Natural killer cell (primary cell): ENCODE measurements around the gene GRM8. TPM values are rescaled to one million over a fixed set of nuclear protein-coding genes. Genes with fewer than 3 reads are reported as not detected.
A peak's percentile ranks its signal among the peaks of the same experiment; 100 is the strongest.

Experiments
- ATAC-seq, 3 donors: fragments of 150-1000 bp in 2 of 3; fragments of 200-7000 bp in 1 of 3; cut with Tn5 transposase; 1 replicate in 1 of 3; 2 replicates in 2 of 3; pipeline ENCODE4 v1.10.0; 2021; ENCODE audit warnings: mild to moderate bottlenecking in 2 of 3, moderate library complexity in 2 of 3
- DNase-seq, 2 donors: peaks; one replicate each; pipeline versions ENCODE4 v3.0.0 to v3.0.0-alpha.2; 2013 to 2021; ENCODE audit warnings: mixed read lengths in 1 of 2
- H3K27ac ChIP-seq: one replicate; pipeline ENCODE4 v1.5.1; 2013; ENCODE audit warnings: mild to moderate bottlenecking, low read length
- H3K27me3 ChIP-seq: one replicate; pipeline ENCODE4 v1.6.1; 2013; ENCODE audit warnings: low read length; ENCODE audit not compliant: control insufficient read depth, insufficient read depth
- H3K36me3 ChIP-seq: one replicate; pipeline ENCODE4 v1.6.1; 2013; ENCODE audit warnings: low read length; ENCODE audit not compliant: control insufficient read depth, insufficient read depth
- H3K4me1 ChIP-seq: one replicate; pipeline ENCODE4 v1.6.1; 2013; ENCODE audit warnings: low read length; ENCODE audit not compliant: control insufficient read depth, insufficient read depth
- H3K4me3 ChIP-seq: one replicate; pipeline ENCODE4 v1.5.1; 2013; ENCODE audit warnings: low read length
- H3K9me3 ChIP-seq: one replicate; pipeline ENCODE4 v1.6.1; 2013; ENCODE audit warnings: low read length; ENCODE audit not compliant: control insufficient read depth, insufficient read depth
- H3K27ac Mint-ChIP-seq, 2 donors: one replicate each; pipeline ENCODE4 v1.8.0; 2022; ENCODE audit warnings: mild to moderate bottlenecking in 2 of 2, mixed read lengths in 2 of 2, moderate library complexity in 1 of 2
- H3K27me3 Mint-ChIP-seq, 2 donors: one replicate each; pipeline ENCODE4 v1.8.0; 2022; ENCODE audit warnings: low read depth in 2 of 2, mixed read lengths in 2 of 2
- H3K36me3 Mint-ChIP-seq: one replicate; pipeline ENCODE4 v1.8.0; 2022; ENCODE audit warnings: mixed read lengths
- H3K4me1 Mint-ChIP-seq, 2 donors: one replicate each; pipeline ENCODE4 v1.8.0; 2022; ENCODE audit warnings: mixed read lengths in 2 of 2
- H3K4me3 Mint-ChIP-seq: one replicate; pipeline ENCODE4 v1.8.0; 2022; ENCODE audit warnings: mild to moderate bottlenecking, moderate library complexity, mixed read lengths
- H3K9me3 Mint-ChIP-seq, 2 donors: one replicate each; pipeline ENCODE4 v1.8.0; 2022; ENCODE audit warnings: mixed read lengths in 2 of 2
- CTCF ChIP-seq: fragments of 200-600 bp; IDR thresholded peaks from one replicate; pipeline ENCODE4 v1.8.0; 2022; ENCODE audit warnings: antibody characterized with exemption
- WGBS: methylation state at CpG from one replicate; pipeline ENCODE4 v1.1.7; 2013; ENCODE audit warnings: missing lambda C conversion rate; ENCODE audit not compliant: insufficient coverage; 5-methylcytosine and 5-hydroxymethylcytosine counted together
- intact Hi-C: fragments of 100-400 bp; cut with micrococcal nuclease; formaldehyde crosslinking; loops from one replicate; pipeline ENCODE4 v1.14.2; 2022
- total RNA-seq, 4 donors: library from RNA; stranded (reverse); fragments of 120-200 nt in 1 of 4; gene quantifications; one replicate each; pipeline versions ENCODE4 v1.2.3 to v1.2.4, GENCODE V29; 2013 to 2022

GRM8 gene
- total RNA-seq, 3 donors from 2014 or later (not counting 1 experiment from before 2014, with no cell fraction given), result not detected

- Mint-ChIP-seq H3K4me1 (no peaks in the 10 kb centered on the region), H3K27ac (no peak overlapping the region), H3K9me3 (no peaks in the 10 kb centered on the region), H3K27me3 (peaks cover 8 to 23% of the 10 kb centered on the region in 2 donors), H3K4me3 (no peak overlapping the region), H3K36me3 (no peaks in the 10 kb centered on the region)
- H3K27ac ChIP-seq, result no peak overlapping the region
- H3K4me1 ChIP-seq, result no peaks in the 10 kb centered on the region
- intact Hi-C loops, result no loop called here
- no peaks in the 10 kb centered on the region for H3K27me3 ChIP-seq
- ATAC-seq (no peak), DNase-seq (no peak)
- WGBS, result no CpG with 5 or more reads among the region's 2 CpGs
- no peaks in the 10 kb centered on the region for H3K9me3 ChIP-seq
- H3K4me3 ChIP-seq, result no peak overlapping the region
- TF ChIP-seq CTCF, result no peak
- H3K36me3 ChIP-seq, result no peaks in the 10 kb centered on the region
These were observed 58.2 kb downstream of the GRM8 start for GRCh38 chr7:127194571-127194970.

DNA sequence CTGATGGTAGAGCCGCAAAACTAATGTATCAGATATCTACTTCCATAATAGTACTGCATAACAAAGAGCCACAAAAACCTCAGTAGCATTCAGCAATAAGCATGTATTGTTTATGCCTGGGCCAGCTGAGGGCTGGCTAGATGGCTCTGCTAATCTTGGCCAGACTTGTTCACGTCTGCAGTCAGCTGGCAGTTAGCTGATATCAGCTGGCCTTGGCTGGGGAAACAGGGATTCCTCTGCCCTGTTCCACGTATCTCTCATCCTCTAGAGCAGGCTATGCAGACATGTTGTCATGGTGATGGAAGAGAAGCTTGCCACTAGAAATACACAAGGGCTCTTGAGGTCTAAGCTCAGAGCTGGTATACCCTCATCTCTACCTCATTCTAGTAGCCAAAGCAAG lies 62.9 kb downstream of the GRM8 start:
- peaks cover 10 to 37% of the 10 kb centered on the region in 2 donors for H3K27me3 Mint-ChIP-seq
- H3K4me1 Mint-ChIP-seq, result no peaks in the 10 kb centered on the region
- Histone ChIP-seq H3K4me3 (no peak overlapping the region), H3K9me3 (no peaks in the 10 kb centered on the region), H3K4me1 (no peaks in the 10 kb centered on the region), H3K27ac (no peak overlapping the region), H3K36me3 (no peaks in the 10 kb centered on the region), H3K27me3 (no peaks in the 10 kb centered on the region)
- WGBS, result 68% methylated on average over 3 of the region's 3 CpGs
- intact Hi-C loops, result no loop called here
- no peak overlapping the region for H3K4me3 Mint-ChIP-seq
- H3K36me3 Mint-ChIP-seq, result no peaks in the 10 kb centered on the region
- TF ChIP-seq CTCF, result no peak
- no peak overlapping the region for H3K27ac Mint-ChIP-seq
- H3K9me3 Mint-ChIP-seq, result peaks cover 0 to 4% of the 10 kb centered on the region in 2 donors
- no peak for ATAC-seq
- no peak for DNase-seq

DNA sequence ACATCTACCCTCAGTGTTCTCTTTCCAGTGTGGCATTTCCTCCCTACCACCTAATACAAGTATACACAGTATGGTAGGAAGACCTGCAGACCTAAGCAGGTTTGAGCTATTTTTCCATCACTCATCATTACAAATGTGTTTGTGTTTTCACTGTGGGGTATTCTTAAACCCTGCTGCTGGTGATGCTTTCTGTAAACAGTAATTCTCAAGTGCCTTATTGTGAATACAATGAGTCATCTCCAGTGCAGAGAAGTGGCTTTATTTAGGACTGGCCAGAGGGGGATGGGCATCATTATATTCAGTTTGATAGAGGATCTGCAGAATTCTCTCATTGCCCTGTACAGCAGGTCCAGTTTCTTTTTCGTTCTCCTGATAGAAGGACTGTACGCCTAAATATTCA lies 63.7 kb downstream of the GRM8 start:
- intact Hi-C loops, result no loop called here
- Mint-ChIP-seq H3K4me1 (no peaks in the 10 kb centered on the region), H3K27ac (no peak overlapping the region), H3K4me3 (no peak overlapping the region), H3K27me3 (peaks cover 10 to 37% of the 10 kb centered on the region in 2 donors), H3K36me3 (no peaks in the 10 kb centered on the region), H3K9me3 (peaks cover 0 to 4% of the 10 kb centered on the region in 2 donors)
- ATAC-seq (no peak), DNase-seq (no peak)
- no peak overlapping the region for H3K4me3 ChIP-seq
- no peak for TF ChIP-seq CTCF
- H3K36me3 ChIP-seq, result no peaks in the 10 kb centered on the region
- WGBS, result 69% methylated on average over 2 of the region's 2 CpGs
- no peak overlapping the region for H3K27ac ChIP-seq
- no peaks in the 10 kb centered on the region for H3K9me3 ChIP-seq
- no peaks in the 10 kb centered on the region for H3K4me1 ChIP-seq
- H3K27me3 ChIP-seq, result no peaks in the 10 kb centered on the region

- Mint-ChIP-seq H3K27me3 (peaks cover 14 to 29% of the 10 kb centered on the region in 2 donors), H3K9me3 (peaks cover 0 to 4% of the 10 kb centered on the region in 2 donors), H3K36me3 (no peaks in the 10 kb centered on the region), H3K4me1 (no peaks in the 10 kb centered on the region), H3K27ac (no peak overlapping the region), H3K4me3 (no peak overlapping the region)
- TF ChIP-seq CTCF, result no peak
- Histone ChIP-seq H3K9me3 (no peaks in the 10 kb centered on the region), H3K27me3 (no peaks in the 10 kb centered on the region), H3K4me1 (no peaks in the 10 kb centered on the region), H3K27ac (no peak overlapping the region), H3K36me3 (no peaks in the 10 kb centered on the region), H3K4me3 (no peak overlapping the region)
- no peak for ATAC-seq
- intact Hi-C loops, result no loop called here
- WGBS, result 73% methylated on average over 1 of the region's 1 CpG
- DNase-seq, result peak in 1 of 2 donors; percentile 7
These were observed 65.0 kb downstream of the GRM8 start for GRCh38 chr7:127187740-127188139.
